Mesenchymal stem cell (in vitro differentiated cells and primary cell): ENCODE data around the gene WFDC13. TPM values are rescaled to one million over a fixed set of nuclear protein-coding genes. Genes with fewer than 3 reads are reported as not detected.
A peak's percentile ranks its signal among the peaks of the same experiment; 100 is the strongest.

Experiments
- DNase-seq: peaks from one replicate; pipeline ENCODE4 v3.0.0-alpha.2; 2013
- H2AFZ ChIP-seq: one replicate; pipeline ENCODE4 v1.6.1; 2013; ENCODE audit warnings: low read depth, mild to moderate bottlenecking, control low read depth, inconsistent platforms, low read length, moderate library complexity
- H2AK5ac ChIP-seq: 2 replicates; pipeline ENCODE4 v1.6.1; 2013; ENCODE audit warnings: low read length, moderate library complexity, mild to moderate bottlenecking, inconsistent platforms; ENCODE audit not compliant: severe bottlenecking
- H2BK120ac ChIP-seq: one replicate; pipeline ENCODE4 v1.6.1; 2013; ENCODE audit warnings: low read depth, mild to moderate bottlenecking, inconsistent platforms, low read length, moderate library complexity
- H2BK12ac ChIP-seq, 2 experiments: one replicate each; pipeline ENCODE4 v1.6.1; 2013; ENCODE audit warnings: inconsistent platforms in 2 of 2, low read length in 2 of 2, mild to moderate bottlenecking in 2 of 2, moderate library complexity in 2 of 2, control low read depth in 1 of 2
- H2BK15ac ChIP-seq: one replicate; pipeline ENCODE4 v1.6.1; 2013; ENCODE audit warnings: mild to moderate bottlenecking, low read depth, inconsistent platforms; ENCODE audit not compliant: poor library complexity, severe bottlenecking
- H2BK5ac ChIP-seq: 2 replicates; pipeline ENCODE4 v1.6.1; 2013; ENCODE audit warnings: low read depth, mild to moderate bottlenecking, low read length, control low read depth, inconsistent platforms; ENCODE audit not compliant: poor library complexity, severe bottlenecking
- H3K14ac ChIP-seq, 2 experiments: one replicate each; pipeline ENCODE4 v1.6.1; 2013; ENCODE audit warnings: inconsistent platforms in 2 of 2, low read length in 2 of 2, control low read depth in 1 of 2, mild to moderate bottlenecking in 1 of 2, moderate library complexity in 1 of 2
- H3K18ac ChIP-seq, 2 experiments: one replicate each; pipeline ENCODE4 v1.6.1; 2013; ENCODE audit warnings: inconsistent platforms in 2 of 2, low read length in 2 of 2, control low read depth in 1 of 2, low read depth in 1 of 2, mild to moderate bottlenecking in 1 of 2
- H3K23ac ChIP-seq, 2 experiments: one replicate each; pipeline ENCODE4 v1.6.1; 2013; ENCODE audit warnings: inconsistent platforms in 2 of 2, low read length in 2 of 2, mild to moderate bottlenecking in 2 of 2, moderate library complexity in 2 of 2, control low read depth in 1 of 2
- H3K27ac ChIP-seq: 2 replicates; pipeline ENCODE4 v1.5.1; 2013; ENCODE audit warnings: mild to moderate bottlenecking, moderate library complexity, low read length, control low read depth, inconsistent platforms; ENCODE audit not compliant: poor library complexity, severe bottlenecking
- H3K27me3 ChIP-seq, 2 experiments: 2 replicates each; pipeline versions ENCODE4 v1.6.1 to v1.7.0; 2013; ENCODE audit warnings: low read length in 2 of 2, mild to moderate bottlenecking in 2 of 2, moderate library complexity in 2 of 2, control low read depth in 1 of 2, inconsistent platforms in 1 of 2; ENCODE audit not compliant: control insufficient read depth in 1 of 2, insufficient read depth in 1 of 2
- H3K36me3 ChIP-seq, 2 experiments: 2 replicates each; pipeline versions ENCODE4 v1.6.1 to v1.7.0; 2013; ENCODE audit warnings: low read length in 2 of 2, control low read depth in 1 of 2, inconsistent platforms in 1 of 2, low read depth in 1 of 2, mild to moderate bottlenecking in 1 of 2; ENCODE audit not compliant: insufficient read depth in 2 of 2, control insufficient read depth in 1 of 2
- H3K4ac ChIP-seq, 2 experiments: one replicate each; pipeline ENCODE4 v1.6.1; 2013; ENCODE audit warnings: inconsistent platforms in 2 of 2, low read length in 2 of 2, mild to moderate bottlenecking in 2 of 2, moderate library complexity in 2 of 2, control low read depth in 1 of 2, low read depth in 1 of 2
- H3K4me1 ChIP-seq: 2 replicates; pipeline ENCODE4 v1.6.1; 2013; ENCODE audit warnings: low read depth, low read length, control low read depth; ENCODE audit not compliant: control insufficient read depth, insufficient read depth
- H3K4me2 ChIP-seq: 2 replicates; pipeline ENCODE4 v1.6.1; 2013; ENCODE audit warnings: low read length, mild to moderate bottlenecking, inconsistent platforms; ENCODE audit not compliant: poor library complexity, severe bottlenecking
- H3K4me3 ChIP-seq, 2 experiments: 2 replicates each; pipeline versions ENCODE4 v1.5.1 to v1.7.0; 2013; ENCODE audit warnings: low read length in 2 of 2, mild to moderate bottlenecking in 2 of 2, control low read depth in 1 of 2, low read depth in 1 of 2; ENCODE audit not compliant: insufficient read depth in 1 of 2
- H3K79me1 ChIP-seq: replicated peaks from 2 replicates; pipeline ENCODE4 v1.6.1; 2013; ENCODE audit warnings: mild to moderate bottlenecking, control low read depth, low read length, inconsistent platforms; ENCODE audit not compliant: poor library complexity, severe bottlenecking
- H3K9ac ChIP-seq: 2 replicates; pipeline ENCODE4 v1.7.0; 2013; ENCODE audit warnings: mild to moderate bottlenecking, low read length, moderate library complexity
- H3K9me3 ChIP-seq: 2 replicates; pipeline ENCODE4 v1.7.0; 2013; ENCODE audit warnings: mild to moderate bottlenecking, low read length; ENCODE audit not compliant: control insufficient read depth
- H4K8ac ChIP-seq: one replicate; pipeline ENCODE4 v1.6.1; 2013; ENCODE audit warnings: inconsistent platforms, mild to moderate bottlenecking, low read length, moderate library complexity
- H4K91ac ChIP-seq: one replicate; pipeline ENCODE4 v1.6.1; 2013; ENCODE audit warnings: mild to moderate bottlenecking, low read length, inconsistent platforms
- WGBS: methylation state at CpG from one replicate; pipeline ENCODE4 v1.1.7; 2013; ENCODE audit warnings: mixed read lengths; 5-methylcytosine and 5-hydroxymethylcytosine counted together
- small RNA-seq: library from polyadenylated mRNA; stranded (forward); fragments of <200 nt; extraction: miRNeasy Mini kit (QIAGEN cat#:217004); gene quantifications from one replicate; pipeline ENCODE3, GENCODE V24; 2013; ENCODE audit warnings: low read depth

WFDC13 gene

DNA sequence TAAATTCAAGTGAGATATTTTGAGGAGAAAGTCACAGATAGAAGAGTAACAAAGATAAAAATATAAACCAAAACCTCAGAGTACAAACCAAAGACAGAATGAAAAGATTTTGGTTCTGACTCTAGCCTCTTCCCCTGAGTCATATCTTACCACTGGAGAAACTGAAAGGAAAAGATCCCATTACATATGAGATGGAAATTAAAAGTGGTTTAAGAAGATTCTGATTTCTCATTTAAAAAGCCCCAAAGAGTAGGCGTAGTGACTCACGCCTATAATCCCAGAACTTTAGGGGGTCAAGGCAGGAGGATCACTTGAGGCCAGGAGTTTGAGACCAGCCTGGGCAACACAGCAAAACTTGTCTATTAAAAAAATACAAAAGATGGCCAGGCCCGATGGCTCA, 50.9 kb downstream of the WFDC13 start:
- H3K14ac ChIP-seq = no peak overlapping the region
- H2AFZ ChIP-seq = no peak overlapping the region
- H3K9me3 ChIP-seq = no peaks in the 10 kb centered on the region
- H3K36me3 ChIP-seq = no peaks in the 10 kb centered on the region
- WGBS = 96% methylated on average over 3 of the region's 3 CpGs
- H3K4ac ChIP-seq = no peak overlapping the region
- H2AK5ac ChIP-seq = no peak overlapping the region
- peak overlapping the region; percentile 58 for H3K9ac ChIP-seq
- H3K18ac ChIP-seq = no peak overlapping the region
- no peaks in the 10 kb centered on the region for H3K4me1 ChIP-seq
- no peak overlapping the region for H2BK120ac ChIP-seq
- H2BK15ac ChIP-seq = no peak overlapping the region
- no peak for DNase-seq
- no peak overlapping the region for H4K91ac ChIP-seq
- no peak overlapping the region for H2BK12ac ChIP-seq
- H4K8ac ChIP-seq = no peak overlapping the region
- H3K4me2 ChIP-seq = no peak overlapping the region
- H2BK5ac ChIP-seq = no peak overlapping the region
- no peak overlapping the region for H3K27ac ChIP-seq
- H3K79me1 ChIP-seq = no peaks in the 10 kb centered on the region
- no peak overlapping the region for H3K4me3 ChIP-seq
- peaks cover 0 to 5% of the 10 kb centered on the region in 2 experiments for H3K27me3 ChIP-seq
- no peak overlapping the region for H3K23ac ChIP-seq

DNA sequence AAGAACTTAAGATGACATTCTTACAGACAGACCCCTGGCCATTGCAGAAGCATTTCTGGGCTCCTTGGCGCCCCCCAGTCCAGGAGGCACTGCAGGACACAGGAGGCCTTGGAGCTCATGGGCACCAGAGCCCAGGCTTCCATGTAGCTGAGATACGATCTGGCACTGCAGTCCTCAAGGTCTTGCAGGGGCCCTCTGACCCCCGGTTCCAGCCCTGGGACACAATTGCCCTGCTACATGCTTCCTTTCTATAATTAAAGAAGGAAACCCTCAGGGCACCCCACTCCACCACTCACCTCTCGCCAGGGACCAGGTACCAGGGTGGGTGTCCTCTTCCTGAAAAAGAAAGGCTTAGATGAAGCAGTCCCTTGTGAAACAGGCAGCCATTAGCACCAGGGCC, 56.3 kb downstream of the WFDC13 start:
- H3K18ac ChIP-seq = no peak overlapping the region
- H2BK120ac ChIP-seq = no peak overlapping the region
- no peak overlapping the region for H3K4me3 ChIP-seq
- no peak overlapping the region for H4K8ac ChIP-seq
- no peak overlapping the region for H2AK5ac ChIP-seq
- H3K4me2 ChIP-seq = no peak overlapping the region
- H3K4me1 ChIP-seq = no peaks in the 10 kb centered on the region
- no peak overlapping the region for H2BK12ac ChIP-seq
- H3K79me1 ChIP-seq = no peaks in the 10 kb centered on the region
- WGBS = 88% methylated on average over 4 of the region's 4 CpGs
- no peaks in the 10 kb centered on the region for H3K27me3 ChIP-seq
- H3K14ac ChIP-seq = no peak overlapping the region
- no peak overlapping the region for H3K4ac ChIP-seq
- H3K9me3 ChIP-seq = no peaks in the 10 kb centered on the region
- no peak overlapping the region for H4K91ac ChIP-seq
- H3K23ac ChIP-seq = no peak overlapping the region
- H3K27ac ChIP-seq = no peak overlapping the region
- no peaks in the 10 kb centered on the region for H3K36me3 ChIP-seq
- no peak for DNase-seq
- no peak overlapping the region for H2BK15ac ChIP-seq
- no peak overlapping the region for H3K9ac ChIP-seq
- no peak overlapping the region for H2AFZ ChIP-seq
- H2BK5ac ChIP-seq = no peak overlapping the region

Small RNA genes within 50 kb of the gene (small RNA-seq; reads per million reads assigned to genes)
- 10.4 reads per million, percentile 79 among the genes with 10 or more reads in this experiment for gene MIR3617
- not detected for gene SPINT5P
